ENCODE results near the gene CCER1.

GRCh38 chr12:90972226-90972625 is 17.2 kb upstream of the CCER1 start:
- TF ChIP-seq POLR2AphosphoS5 (IDR thresholded peaks at IDR 0.05) (no peak), CTCF (IDR thresholded peaks at IDR 0.05) (no peak), POLR2A (IDR thresholded peaks at IDR 0.05; ENCODE audit: low read depth) (no peak), EP300 (IDR thresholded peaks at IDR 0.05) (no peak)

Data from esophagus muscularis mucosa (tissue), 4 donors.